Amniotic epithelial cell (primary cell): ENCODE results near the gene GPC5.
A peak's percentile ranks its signal among the peaks of the same experiment; 100 is the strongest.

Experiments
- DNase-seq: peaks from one replicate; pipeline ENCODE4 v3.0.0-alpha.2; 2010; ENCODE audit warnings: low read depth

Gene GPC5

GRCh38 chr13:91986761-91987483 is 588.5 kb downstream of the GPC5 start:
- DNase-seq, result no peak

GRCh38 chr13:91988331-91988730 is 589.9 kb downstream of the GPC5 start:
- DNase-seq, result no peak

GRCh38 chr13:92012787-92013186 is 614.4 kb downstream of the GPC5 start:
- DNase-seq, result no peak

DNA sequence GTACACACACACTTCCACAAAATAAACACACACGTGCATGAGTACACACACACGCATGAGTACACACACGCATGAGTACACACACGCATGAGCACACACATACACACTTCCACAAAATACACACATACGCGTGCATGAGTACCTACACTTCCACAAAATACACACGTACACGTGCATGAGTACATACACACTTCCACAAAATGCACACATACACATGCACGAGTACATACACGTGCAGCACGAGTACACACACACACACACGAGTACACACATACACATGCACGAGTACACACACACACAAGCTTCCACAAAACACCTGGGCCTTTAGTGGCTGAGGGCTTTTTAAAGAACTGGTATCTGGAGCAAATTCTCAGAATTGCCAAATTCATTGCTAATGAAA is 619.3 kb downstream of the GPC5 start:
- DNase-seq, result no peak

- no peak for DNase-seq
Measured at GRCh38 chr13:92028695-92029094, 630.3 kb downstream of the GPC5 start.

DNA sequence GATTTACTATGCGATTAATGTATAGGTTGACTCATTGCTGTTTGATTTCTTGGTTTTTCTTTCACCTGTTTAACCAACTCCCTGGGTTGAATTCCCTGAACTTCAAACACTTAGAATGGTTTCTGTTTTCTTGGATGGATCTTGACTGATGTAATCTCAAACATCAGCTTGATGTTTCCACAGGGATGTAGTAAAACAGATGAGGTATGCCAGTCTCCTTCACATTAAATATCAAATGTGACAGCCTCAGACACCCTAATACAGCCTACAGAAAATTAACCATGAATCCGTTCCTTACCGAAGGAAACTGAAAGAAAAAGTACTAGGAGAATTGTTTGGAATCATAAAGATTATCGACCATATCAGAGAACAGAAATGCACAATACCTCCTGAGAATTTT is 631.2 kb downstream of the GPC5 start:
- no peak for DNase-seq

GRCh38 chr13:92038905-92039304 is 640.5 kb downstream of the GPC5 start:
- DNase-seq, result no peak

DNA sequence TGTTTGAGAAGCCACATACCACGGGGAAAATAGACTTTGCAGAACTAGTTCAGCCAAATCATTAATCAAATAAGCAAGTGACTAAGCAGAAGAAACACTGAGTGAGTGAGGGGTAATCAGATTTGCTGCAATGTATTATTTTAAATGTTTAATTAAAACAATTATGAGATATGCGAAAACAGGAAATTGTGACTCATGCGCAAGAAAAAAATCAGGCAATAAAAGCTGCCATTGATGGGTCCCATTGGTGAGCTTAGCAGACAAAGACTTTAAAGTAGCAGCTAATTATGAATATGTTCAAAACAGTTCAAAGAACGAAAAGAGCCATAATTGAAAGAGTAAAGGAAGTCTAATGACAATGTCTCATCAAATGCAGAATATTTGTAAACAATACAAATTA is 644.1 kb downstream of the GPC5 start:
- DNase-seq, result no peak

DNA sequence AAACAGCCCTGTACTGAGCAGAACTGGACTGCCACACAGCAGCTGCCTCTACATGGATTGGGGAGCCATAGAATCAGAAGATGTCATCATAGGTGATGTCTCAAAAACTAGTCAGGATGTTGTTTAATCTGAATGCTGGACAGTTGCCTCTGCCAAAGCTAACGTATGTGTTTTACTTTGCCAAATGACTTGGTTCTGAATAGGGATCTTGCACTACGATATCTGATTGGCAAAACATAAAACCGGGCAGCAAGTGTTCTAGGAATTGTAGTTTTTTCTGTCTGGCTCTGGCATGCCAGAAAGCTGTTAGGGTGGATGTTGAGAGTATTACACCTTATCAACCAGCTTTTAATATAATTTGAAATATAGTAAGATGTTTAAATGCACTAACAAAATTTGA is 645.9 kb downstream of the GPC5 start:
- no peak for DNase-seq

- no peak for DNase-seq
Measured at GRCh38 chr13:92054389-92054788, 656.0 kb downstream of the GPC5 start.

GRCh38 chr13:92074658-92075057 is 676.2 kb downstream of the GPC5 start:
- peak; percentile 12 for DNase-seq

DNA sequence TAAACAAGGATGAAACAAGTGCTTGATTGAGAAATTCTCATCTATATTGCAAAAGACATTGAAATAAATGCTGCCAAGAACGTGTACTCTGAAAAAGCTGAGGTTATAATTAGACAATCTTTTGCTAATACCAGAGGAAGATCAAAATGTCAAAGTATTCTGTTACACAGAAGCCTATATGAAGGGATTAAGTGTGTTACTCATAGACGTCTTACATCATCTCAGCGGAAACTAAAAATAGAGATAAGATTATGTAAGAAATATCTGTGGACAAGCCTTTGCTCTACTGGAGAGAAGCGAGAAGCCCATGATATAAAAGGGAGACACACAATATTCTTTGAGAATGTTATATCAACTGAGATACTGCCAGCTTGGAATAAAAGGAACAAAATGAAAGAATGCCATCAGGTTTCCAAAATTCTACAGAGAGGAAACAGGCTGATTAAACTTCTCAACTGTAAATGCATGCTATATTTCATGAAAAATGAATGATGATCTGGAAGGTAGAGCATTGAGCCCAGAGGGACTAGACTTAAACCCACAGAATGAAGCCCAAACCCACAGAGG is 699.0 kb downstream of the GPC5 start:
- peak; percentile 81 for DNase-seq

GRCh38 chr13:92101801-92102200 is 703.4 kb downstream of the GPC5 start:
- no peak for DNase-seq

GRCh38 chr13:92103689-92104153 is 705.3 kb downstream of the GPC5 start:
- peak; percentile 71 for DNase-seq

DNA sequence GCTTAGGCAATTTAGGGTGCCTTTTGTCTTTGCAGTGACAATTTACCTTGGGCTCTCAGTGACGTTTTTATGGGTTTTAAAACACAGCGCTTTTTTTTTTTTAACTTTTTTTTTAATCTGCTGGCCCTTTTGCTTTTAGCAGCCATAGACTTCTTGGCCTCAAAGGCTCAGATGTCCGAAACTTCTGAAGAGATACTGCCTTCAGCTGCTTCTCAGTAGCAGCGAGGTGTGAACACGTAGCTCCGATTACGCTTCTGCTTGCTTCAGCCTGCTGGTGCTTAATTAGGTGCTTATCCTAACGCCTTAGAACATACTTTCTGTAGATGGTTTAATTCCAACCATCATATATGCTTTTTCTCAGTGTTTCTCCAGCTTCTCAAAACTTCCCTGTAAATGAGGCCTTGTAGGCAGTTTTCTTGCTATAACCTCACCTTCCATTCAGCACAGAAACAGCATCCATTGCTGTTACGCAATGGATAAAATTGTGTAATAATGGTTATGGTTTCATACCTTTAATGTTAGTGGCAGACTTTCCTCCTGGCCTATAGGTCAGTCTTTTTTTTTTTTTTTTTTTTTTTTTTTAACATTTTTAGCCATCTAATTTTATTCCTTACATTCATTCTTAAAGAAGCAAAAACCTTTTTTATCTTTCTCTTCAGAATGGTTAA is 723.9 kb downstream of the GPC5 start:
- DNase-seq, result peak; percentile 74

GRCh38 chr13:92126399-92126798 is 728.0 kb downstream of the GPC5 start:
- DNase-seq, result no peak

DNA sequence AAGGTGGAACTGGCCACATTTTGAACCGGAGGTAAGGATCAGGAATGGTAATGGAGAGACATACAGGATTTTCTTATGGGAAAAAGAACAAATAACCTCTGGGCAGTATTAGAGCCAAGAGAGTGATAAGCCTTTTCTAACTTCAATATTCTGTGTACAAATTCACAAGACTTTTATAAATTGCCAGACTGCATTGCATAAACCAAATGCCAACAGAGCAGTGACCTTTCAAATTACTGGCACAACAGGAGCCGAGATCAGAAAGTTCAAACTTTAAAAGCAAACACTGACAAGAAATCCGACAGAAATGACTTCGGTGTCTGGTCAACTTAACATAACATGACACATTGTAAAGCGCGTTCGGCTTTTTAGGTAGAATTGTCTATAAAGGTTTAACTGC is 737.1 kb downstream of the GPC5 start:
- no peak for DNase-seq

- peak; percentile 56 for DNase-seq
Measured at GRCh38 chr13:92136449-92137155, 738.2 kb downstream of the GPC5 start.

GRCh38 chr13:92137520-92137919 is 739.1 kb downstream of the GPC5 start:
- DNase-seq, result peak; percentile 80

DNA sequence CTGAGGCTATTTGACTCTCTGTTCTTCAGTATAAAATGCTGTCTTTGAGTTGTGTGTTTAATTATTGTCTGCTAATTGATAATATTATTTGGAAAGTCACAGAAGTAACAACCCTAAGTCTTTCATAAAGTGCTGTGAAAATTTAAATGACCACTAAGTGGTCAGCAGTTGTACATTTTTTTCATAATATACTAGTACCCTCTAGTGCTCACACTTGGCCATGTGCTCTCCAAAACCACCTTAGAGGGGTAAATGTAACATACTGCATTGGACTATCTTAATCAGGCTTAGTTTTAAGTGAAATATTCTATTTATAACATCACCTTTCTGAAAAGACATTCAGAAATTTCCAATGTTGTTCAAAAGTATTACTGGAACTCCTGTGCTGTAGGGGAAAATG is 745.3 kb downstream of the GPC5 start:
- DNase-seq, result peak; percentile 11

DNA sequence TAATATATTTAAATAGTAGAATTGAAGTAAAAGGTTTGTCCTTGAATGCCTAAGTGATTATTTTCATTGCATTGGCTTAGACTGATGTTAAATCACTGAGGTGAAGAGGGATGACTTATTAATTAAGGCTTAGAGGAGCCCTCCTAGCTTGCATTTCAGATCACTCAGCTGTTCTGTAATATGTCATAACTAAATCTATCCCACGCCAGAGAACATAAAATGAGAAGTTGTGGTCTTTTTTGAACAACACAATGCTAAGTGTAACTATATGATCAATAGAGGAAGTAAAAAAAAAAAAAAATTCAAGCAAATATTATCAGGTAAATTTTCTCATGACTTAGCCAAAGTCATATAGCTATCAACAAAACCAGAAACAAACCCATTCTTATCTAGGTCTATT is 752.2 kb downstream of the GPC5 start:
- no peak for DNase-seq

- DNase-seq, result peak; percentile 51
Measured at GRCh38 chr13:92158346-92158745, 759.9 kb downstream of the GPC5 start.

DNA sequence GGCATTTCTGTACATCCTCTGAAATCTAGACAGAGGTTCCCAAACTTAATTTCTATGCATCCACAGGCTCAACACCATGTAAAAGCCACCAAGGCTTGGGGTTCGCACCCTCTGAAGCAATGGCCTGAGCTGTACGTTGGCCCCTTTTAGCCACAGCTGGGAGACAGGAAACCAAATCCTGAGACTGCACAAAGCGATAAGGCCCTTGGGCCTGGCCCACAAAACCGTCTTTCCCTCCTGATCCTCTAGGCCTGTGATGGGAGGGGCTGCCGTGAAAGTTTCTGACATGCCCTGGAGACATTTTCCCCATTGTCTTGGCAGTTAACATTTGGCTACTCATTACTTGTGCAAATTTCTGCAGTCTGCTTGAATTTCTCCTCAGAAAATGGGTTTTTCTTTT is 766.4 kb downstream of the GPC5 start:
- DNase-seq, result no peak
